Rectal smooth muscle tissue (tissue), 1 donor: Measurements from ENCODE around the gene NANOS2.
A peak's percentile ranks its signal among the peaks of the same experiment; 100 is the strongest.
"Not testable (repeated sequence)": the region's sequence is repeated elsewhere in the genome, so short reads cannot be mapped to it uniquely, and the experiment has no call there.

Experiments
- H3K27ac ChIP-seq: one replicate; pipeline ENCODE4 v1.7.0; 2013; ENCODE audit warnings: low read depth, low read length, inconsistent platforms
- H3K27me3 ChIP-seq: one replicate; pipeline ENCODE4 v1.7.0; 2013; ENCODE audit warnings: low read length; ENCODE audit not compliant: control insufficient read depth, insufficient read depth
- H3K36me3 ChIP-seq: one replicate; pipeline ENCODE4 v1.7.0; 2013; ENCODE audit warnings: low read length; ENCODE audit not compliant: control insufficient read depth, insufficient read depth
- H3K4me1 ChIP-seq: one replicate; pipeline ENCODE4 v1.7.0; 2013; ENCODE audit warnings: low read length; ENCODE audit not compliant: control insufficient read depth, insufficient read depth
- H3K4me3 ChIP-seq: one replicate; pipeline ENCODE4 v1.7.0; 2013; ENCODE audit warnings: low read length
- H3K9ac ChIP-seq: one replicate; pipeline ENCODE4 v1.7.0; 2013; ENCODE audit warnings: low read length

Gene NANOS2

GRCh38 chr19:45900738-45901431 is 13.7 kb downstream of the NANOS2 start:
- Histone ChIP-seq H3K27me3 (no peaks in the 10 kb centered on the region), H3K36me3 (peaks cover 9% of the 10 kb centered on the region), H3K27ac (no peak overlapping the region), H3K9ac (peak overlapping the region; percentile 41), H3K4me3 (peak overlapping the region; percentile 54), H3K4me1 (peaks cover 9% of the 10 kb centered on the region)

GRCh38 chr19:45899919-45900589 is 14.5 kb downstream of the NANOS2 start:
- H3K9ac ChIP-seq = no peak overlapping the region
- no peaks in the 10 kb centered on the region for H3K27me3 ChIP-seq
- H3K27ac ChIP-seq = no peak overlapping the region
- H3K4me3 ChIP-seq = no peak overlapping the region
- peaks cover 9% of the 10 kb centered on the region for H3K36me3 ChIP-seq
- H3K4me1 ChIP-seq = peaks cover 9% of the 10 kb centered on the region

- Histone ChIP-seq H3K9ac (no peak overlapping the region), H3K27me3 (no peaks in the 10 kb centered on the region), H3K27ac (no peak overlapping the region), H3K4me1 (peaks cover 9% of the 10 kb centered on the region), H3K36me3 (peaks cover 12% of the 10 kb centered on the region), H3K4me3 (no peak overlapping the region)
Observed at GRCh38 chr19:45899253-45899652, 15.3 kb downstream of the NANOS2 start.

GRCh38 chr19:45897261-45897812 is 17.2 kb downstream of the NANOS2 start:
- Histone ChIP-seq H3K4me3 (no peak overlapping the region), H3K4me1 (peaks cover 6% of the 10 kb centered on the region), H3K9ac (no peak overlapping the region), H3K27me3 (no peaks in the 10 kb centered on the region), H3K36me3 (peaks cover 12% of the 10 kb centered on the region), H3K27ac (no peak overlapping the region)

GRCh38 chr19:45895983-45896599 is 18.5 kb downstream of the NANOS2 start:
- H3K27me3 ChIP-seq, H3K4me3 ChIP-seq, H3K4me1 ChIP-seq, H3K27ac ChIP-seq, H3K9ac ChIP-seq: not testable (repeated sequence)
- H3K36me3 ChIP-seq = peaks cover 12% of the 10 kb centered on the region

- Histone ChIP-seq H3K4me3 (no peak overlapping the region), H3K27ac (no peak overlapping the region), H3K4me1 (no peaks in the 10 kb centered on the region), H3K27me3 (no peaks in the 10 kb centered on the region), H3K9ac (no peak overlapping the region), H3K36me3 (peaks cover 12% of the 10 kb centered on the region)
Observed at GRCh38 chr19:45895519-45895972, 19.0 kb downstream of the NANOS2 start.

GRCh38 chr19:45890877-45891276 is 23.7 kb downstream of the NANOS2 start:
- H3K27ac ChIP-seq = no peak overlapping the region
- H3K9ac ChIP-seq = no peak overlapping the region
- no peak overlapping the region for H3K4me3 ChIP-seq
- no peaks in the 10 kb centered on the region for H3K27me3 ChIP-seq
- peaks cover 3% of the 10 kb centered on the region for H3K36me3 ChIP-seq
- peaks cover 4% of the 10 kb centered on the region for H3K4me1 ChIP-seq

GRCh38 chr19:45889210-45889885 is 25.2 kb downstream of the NANOS2 start:
- peaks cover 9% of the 10 kb centered on the region for H3K4me1 ChIP-seq
- no peaks in the 10 kb centered on the region for H3K27me3 ChIP-seq
- no peak overlapping the region for H3K27ac ChIP-seq
- H3K9ac ChIP-seq = no peak overlapping the region
- peaks cover 4% of the 10 kb centered on the region for H3K36me3 ChIP-seq
- H3K4me3 ChIP-seq = no peak overlapping the region

GRCh38 chr19:45887200-45887710 is 27.3 kb downstream of the NANOS2 start:
- H3K9ac ChIP-seq = peak overlapping the region; percentile 80
- peaks cover 10% of the 10 kb centered on the region for H3K36me3 ChIP-seq
- peaks cover 19% of the 10 kb centered on the region for H3K4me1 ChIP-seq
- peak overlapping the region; percentile 87 for H3K4me3 ChIP-seq
- H3K27ac ChIP-seq = peak overlapping the region; percentile 89
- H3K27me3 ChIP-seq = no peaks in the 10 kb centered on the region

GRCh38 chr19:45886427-45887199 is 28.0 kb downstream of the NANOS2 start:
- H3K36me3 ChIP-seq = peaks cover 10% of the 10 kb centered on the region
- peak overlapping the region; percentile 80 for H3K9ac ChIP-seq
- H3K27me3 ChIP-seq = no peaks in the 10 kb centered on the region
- peaks cover 19% of the 10 kb centered on the region for H3K4me1 ChIP-seq
- H3K27ac ChIP-seq = peak overlapping the region; percentile 89
- H3K4me3 ChIP-seq = peak overlapping the region; percentile 87

GRCh38 chr19:45885556-45886426 is 28.8 kb downstream of the NANOS2 start, which contains the start of gene IRF2BP1:
Gene IRF2BP1 (minus strand): TSS chr19:45886141. CDS start chr19:45885774, 367 bp downstream.
- Histone ChIP-seq H3K4me3 (peak within 1 kb of the TSS; percentile 87), H3K27ac (peak within 1 kb of the TSS; percentile 89), H3K27me3 (no peaks in the 10 kb centered on the region), H3K36me3 (peaks cover 10% of the 10 kb centered on the region), H3K9ac (peak within 1 kb of the TSS; percentile 86), H3K4me1 (peaks cover 19% of the 10 kb centered on the region)
